ENCODE results near the gene SV2C.

- TF ChIP-seq CTCF (conservative IDR thresholded peaks at IDR 0.05) (no peak), ZFX (IDR thresholded peaks at IDR 0.05) (no peak)
Measured at GRCh38 chr5:76269259-76269931, 186.2 kb downstream of the SV2C start.
